Lower lobe of right lung (tissue), 2 donors: ENCODE results near the gene ECD. TPM values are rescaled to one million over a fixed set of nuclear protein-coding genes. Genes with fewer than 3 reads are reported as not detected.
A peak's percentile ranks its signal among the peaks of the same experiment; 100 is the strongest.
"Not testable (repeated sequence)": the region's sequence is repeated elsewhere in the genome, so short reads cannot be mapped to it uniquely, and the experiment has no call there.

Experiments
- ATAC-seq, 2 donors: fragments of 200-7000 bp; cut with Tn5 transposase; one replicate each; pipeline ENCODE4 v1.9.1; 2020 to 2022; ENCODE audit warnings: mild to moderate bottlenecking in 2 of 2, moderate library complexity in 2 of 2
- DNase-seq: peaks from one replicate; pipeline ENCODE4 v3.0.0-alpha.2; 2020
- H3K27ac ChIP-seq: fragments of 200-600 bp; one replicate; pipeline ENCODE4 v1.8.0; 2022
- H3K27me3 ChIP-seq: fragments of 200-600 bp; one replicate; pipeline ENCODE4 v1.8.0; 2022; ENCODE audit warnings: low read depth
- H3K36me3 ChIP-seq: fragments of 200-600 bp; one replicate; pipeline ENCODE4 v1.8.0; 2022; ENCODE audit warnings: mild to moderate bottlenecking
- H3K4me1 ChIP-seq: fragments of 200-600 bp; one replicate; pipeline ENCODE4 v1.8.0; 2022
- H3K4me3 ChIP-seq: fragments of 200-600 bp; one replicate; pipeline ENCODE4 v1.8.0; 2022; ENCODE audit warnings: mild to moderate bottlenecking
- H3K9me3 ChIP-seq: fragments of 200-600 bp; one replicate; pipeline ENCODE4 v1.8.0; 2022
- intact Hi-C: fragments of 100-400 bp; cut with DNase I; formaldehyde crosslinking; loops from one replicate; pipeline ENCODE4 v1.11.0; 2022
- total RNA-seq: library from RNA; stranded (reverse); fragmentation: NEBNext Ultra II Directional; extraction: Animal tissue kit (Norgen Biotek cat#: 25700); gene quantifications from one replicate; pipeline ENCODE4 v1.2.1, GENCODE V29; 2021
- TF ChIP-seq, protein P1 (sequence below): fragments of 200-600 bp; IDR thresholded peaks from one replicate; pipeline ENCODE4 v1.8.0; 2022; ENCODE audit warnings: antibody characterized with exemption, mild to moderate bottlenecking
- donor health status: DM: no; HTN: yes; CAD: no; lungs with severe emphysema.

Gene ECD
- total RNA-seq, 1 donor from 2014 or later: 26.3 TPM

DNA sequence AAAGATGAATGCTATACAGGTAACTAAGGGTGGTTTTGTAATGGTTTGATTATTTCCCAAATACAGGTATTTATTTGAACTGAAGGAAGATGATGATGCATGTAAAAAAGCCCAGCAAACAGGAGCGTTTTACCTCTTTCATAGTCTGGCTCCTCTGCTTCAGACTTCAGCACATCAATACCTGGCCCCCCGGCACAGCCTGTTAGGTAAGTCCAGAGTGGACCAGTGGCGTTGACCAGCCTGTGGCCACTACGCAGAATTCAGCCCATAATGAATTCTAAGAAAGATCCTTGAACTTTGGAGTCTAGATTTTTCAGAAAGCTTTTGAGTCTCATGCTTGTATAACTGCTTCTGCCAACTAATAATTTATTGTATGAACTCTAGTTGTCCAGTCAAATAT is 47.9 kb downstream of the ECD start:
- no peak overlapping the region for H3K4me3 ChIP-seq
- intact Hi-C loops: no loop called here
- no peaks in the 10 kb centered on the region for H3K9me3 ChIP-seq
- peaks cover 47% of the 10 kb centered on the region for H3K36me3 ChIP-seq
- no peaks in the 10 kb centered on the region for H3K4me1 ChIP-seq
- TF ChIP-seq, protein P1, sequence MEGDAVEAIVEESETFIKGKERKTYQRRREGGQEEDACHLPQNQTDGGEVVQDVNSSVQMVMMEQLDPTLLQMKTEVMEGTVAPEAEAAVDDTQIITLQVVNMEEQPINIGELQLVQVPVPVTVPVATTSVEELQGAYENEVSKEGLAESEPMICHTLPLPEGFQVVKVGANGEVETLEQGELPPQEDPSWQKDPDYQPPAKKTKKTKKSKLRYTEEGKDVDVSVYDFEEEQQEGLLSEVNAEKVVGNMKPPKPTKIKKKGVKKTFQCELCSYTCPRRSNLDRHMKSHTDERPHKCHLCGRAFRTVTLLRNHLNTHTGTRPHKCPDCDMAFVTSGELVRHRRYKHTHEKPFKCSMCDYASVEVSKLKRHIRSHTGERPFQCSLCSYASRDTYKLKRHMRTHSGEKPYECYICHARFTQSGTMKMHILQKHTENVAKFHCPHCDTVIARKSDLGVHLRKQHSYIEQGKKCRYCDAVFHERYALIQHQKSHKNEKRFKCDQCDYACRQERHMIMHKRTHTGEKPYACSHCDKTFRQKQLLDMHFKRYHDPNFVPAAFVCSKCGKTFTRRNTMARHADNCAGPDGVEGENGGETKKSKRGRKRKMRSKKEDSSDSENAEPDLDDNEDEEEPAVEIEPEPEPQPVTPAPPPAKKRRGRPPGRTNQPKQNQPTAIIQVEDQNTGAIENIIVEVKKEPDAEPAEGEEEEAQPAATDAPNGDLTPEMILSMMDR: no peak
- no peak overlapping the region for H3K27ac ChIP-seq
- no peaks in the 10 kb centered on the region for H3K27me3 ChIP-seq
- ATAC-seq (no peak), DNase-seq (no peak)

DNA sequence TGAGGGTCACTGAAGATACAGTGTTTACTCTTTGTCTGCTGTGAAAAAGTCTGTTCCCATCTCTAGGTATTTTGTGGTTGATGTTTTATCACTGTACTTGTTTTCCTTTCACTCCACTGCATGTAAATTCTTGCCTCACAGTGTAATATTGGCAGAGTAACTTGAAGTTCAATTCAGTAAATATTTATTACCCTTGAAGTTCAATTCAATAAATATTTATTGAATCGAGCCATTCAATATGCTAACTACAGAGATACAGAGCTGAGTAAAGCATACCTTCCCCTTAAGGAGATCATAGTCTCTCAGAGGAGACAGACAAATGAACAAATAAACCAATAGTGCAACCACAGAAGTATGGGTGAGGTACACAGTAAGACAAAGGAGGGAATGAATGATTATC is 48.4 kb downstream of the ECD start:
- H3K9me3 ChIP-seq: no peaks in the 10 kb centered on the region
- DNase-seq (no peak), ATAC-seq (no peak)
- H3K27me3 ChIP-seq: no peaks in the 10 kb centered on the region
- peaks cover 42% of the 10 kb centered on the region for H3K36me3 ChIP-seq
- no peak overlapping the region for H3K4me3 ChIP-seq
- H3K4me1 ChIP-seq: no peaks in the 10 kb centered on the region
- intact Hi-C loops: no loop called here
- TF ChIP-seq, protein P1: no peak
- H3K27ac ChIP-seq: no peak overlapping the region

DNA sequence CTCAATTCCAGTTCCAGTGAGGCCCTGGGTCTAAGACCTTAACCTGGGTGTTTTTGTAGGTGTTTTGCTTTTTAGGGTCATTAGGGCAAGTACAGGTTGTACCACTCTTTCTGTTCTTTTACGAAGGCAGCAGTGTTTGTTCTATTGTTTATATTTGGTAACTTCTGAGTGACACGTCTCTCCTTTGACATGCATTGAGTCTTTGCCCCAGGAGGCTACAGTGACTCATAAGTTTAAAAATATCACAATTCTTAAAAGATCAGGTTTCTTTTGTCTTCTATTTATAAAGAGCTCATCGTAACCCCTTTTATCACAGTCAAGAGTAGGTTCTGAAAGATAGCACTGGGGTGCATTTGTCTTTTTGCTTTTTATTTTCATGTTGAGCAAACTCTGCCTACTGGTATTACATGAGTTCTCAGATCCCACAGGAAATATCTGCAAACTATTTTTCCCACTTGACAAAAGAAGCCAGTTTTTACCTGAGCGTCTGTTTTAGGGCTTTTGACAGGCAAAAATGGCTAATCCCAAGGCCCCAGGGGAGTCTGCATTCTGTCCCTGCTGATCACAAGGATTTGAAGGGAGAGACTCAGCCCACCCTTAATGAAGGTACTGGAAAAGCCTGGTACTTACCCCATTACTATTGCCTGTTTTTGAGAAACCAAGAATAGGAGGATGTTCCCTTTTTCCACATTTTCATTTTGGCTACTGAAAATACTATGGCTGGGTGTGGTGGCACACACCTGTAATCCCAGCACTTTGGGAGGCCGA is 49.6 kb downstream of the ECD start:
- peak overlapping the region; percentile 16 for H3K27ac ChIP-seq

DNA sequence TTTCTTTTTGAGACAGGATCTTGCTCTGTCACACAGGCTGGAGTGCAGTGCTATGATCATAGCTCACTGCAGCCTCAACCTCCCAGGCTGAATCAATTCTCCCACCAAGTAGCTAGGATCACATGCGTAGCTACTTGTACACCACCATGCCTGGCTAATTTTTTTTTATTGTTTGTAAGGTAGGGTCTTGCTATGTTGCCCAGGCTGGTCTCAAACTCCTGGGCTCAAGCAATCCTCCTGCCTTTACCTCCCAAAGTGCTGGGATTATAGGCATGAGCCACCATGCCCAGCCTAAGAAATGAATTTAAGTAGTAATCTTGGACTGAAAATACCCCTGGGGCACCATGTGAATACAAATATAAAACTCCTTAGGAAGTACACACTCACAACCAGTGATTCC is 51.8 kb downstream of the ECD start:
- no peak for ATAC-seq
- H3K27ac ChIP-seq: no peak overlapping the region
- H3K36me3 ChIP-seq: peaks cover 21% of the 10 kb centered on the region
- no peaks in the 10 kb centered on the region for H3K9me3 ChIP-seq
- peaks cover 1% of the 10 kb centered on the region for H3K4me1 ChIP-seq
- H3K4me3 ChIP-seq: no peak overlapping the region
- DNase-seq: no peak
- no peaks in the 10 kb centered on the region for H3K27me3 ChIP-seq
- TF ChIP-seq, protein P1: no peak
- intact Hi-C loops: no loop called here

More for the DNA sequence above, 49.6 kb downstream of the ECD start:
- intact Hi-C loops: no loop called here
- DNase-seq (no peak), ATAC-seq (peak; percentile 49 to 50)
- Histone ChIP-seq H3K36me3 (peaks cover 29% of the 10 kb centered on the region), H3K9me3 (no peaks in the 10 kb centered on the region), H3K4me3 (no peak overlapping the region), H3K4me1 (no peaks in the 10 kb centered on the region), H3K27me3 (no peaks in the 10 kb centered on the region)
- TF ChIP-seq, protein P1: no peak

DNA sequence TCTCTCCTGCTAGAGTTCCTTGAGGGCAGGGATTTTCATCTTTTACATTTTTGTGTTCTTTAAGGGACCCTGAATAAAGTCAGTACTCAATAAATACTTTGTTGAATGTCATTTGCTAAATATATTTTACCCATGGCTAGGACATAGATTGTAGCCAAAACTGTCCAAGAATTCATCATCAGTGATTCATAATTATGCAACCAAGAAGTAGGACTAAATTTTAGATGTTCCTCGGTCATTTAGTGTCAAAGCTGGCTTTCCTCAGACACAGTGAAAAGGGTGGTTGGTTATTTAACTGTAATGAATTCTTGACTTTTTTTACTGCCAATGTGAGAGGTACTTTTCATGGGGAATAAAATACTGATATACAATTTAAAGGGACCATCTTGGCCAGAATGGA is 54.3 kb downstream of the ECD start:
- TF ChIP-seq, protein P1: no peak

DNA sequence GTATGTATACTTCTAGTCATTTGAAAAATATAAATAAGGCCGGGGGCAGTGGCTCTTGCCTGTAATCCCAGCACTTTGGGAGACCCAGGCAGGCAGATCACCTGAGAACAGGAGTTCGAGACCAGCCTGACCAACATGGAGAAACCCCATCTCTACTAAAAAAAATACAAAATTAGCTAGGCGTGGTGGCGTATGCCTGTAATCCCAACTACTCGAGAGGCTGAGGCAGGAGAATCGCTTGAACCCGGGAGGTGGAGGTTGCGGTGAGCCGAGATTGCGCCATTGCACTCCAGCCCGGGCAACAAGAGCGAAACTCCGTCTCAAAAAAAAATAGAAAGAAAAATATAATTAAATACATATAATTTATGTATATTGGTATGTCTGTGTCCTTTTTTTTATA is 55.8 kb downstream of the ECD start:
- H3K4me3 ChIP-seq, DNase-seq, H3K27me3 ChIP-seq, ATAC-seq, intact Hi-C loops, H3K27ac ChIP-seq, H3K36me3 ChIP-seq, H3K4me1 ChIP-seq, H3K9me3 ChIP-seq: not testable (repeated sequence)

More for the DNA sequence above, 54.3 kb downstream of the ECD start:
- Histone ChIP-seq H3K27ac (no peak overlapping the region), H3K9me3 (no peaks in the 10 kb centered on the region), H3K27me3 (no peaks in the 10 kb centered on the region), H3K4me1 (peaks cover 3% of the 10 kb centered on the region), H3K4me3 (no peak overlapping the region), H3K36me3 (peaks cover under 1% of the 10 kb centered on the region)
- DNase-seq (no peak), ATAC-seq (no peak)
- intact Hi-C loops: no loop called here
